GM12878 (cell line): ENCODE measurements around the gene PIGS. TPM values are rescaled to one million over a fixed set of nuclear protein-coding genes. Genes with fewer than 3 reads are reported as not detected.

Source experiments
- ATAC-seq: fragments of 200-7000 bp; cut with Tn5 transposase; 3 replicates; pipeline ENCODE4 v1.9.1; 2020; ENCODE audit warnings: mild to moderate bottlenecking, moderate library complexity
- BruUV-seq: library from RNA; stranded (reverse); fragments of 400-500 nt; replicated peaks from 2 replicates; lab custom pipeline; 2021; lab: Mats Ljungman, UMichigan
- CTCF ChIA-PET: fragments of 300-600 bp; sonication (Branson Sonifier 250); formaldehyde crosslinking; extraction: SDS; loops from one replicate; lab custom pipeline; 2021; ENCODE audit warnings: inconsistent platforms; lab: Yijun Ruan, JAX
- POLR2A ChIA-PET: fragments of 350-600 bp; formaldehyde crosslinking; extraction: SDS; loops from one replicate; lab custom pipeline; 2021; ENCODE audit warnings: inconsistent platforms; lab: Charles Lee
- RAD21 ChIA-PET: fragments of 300-600 bp; sonication (Branson Sonifier 250); formaldehyde crosslinking; loops from one replicate; lab custom pipeline; 2023; ENCODE audit warnings: antibody characterized with exemption; ENCODE audit not compliant: unreplicated experiment; lab: Charles Lee
- SMC1A ChIA-PET: fragments of 300-600 bp; sonication (Branson Sonifier 250); formaldehyde crosslinking; loops from one replicate; lab custom pipeline; 2023; ENCODE audit not compliant: unreplicated experiment, uncharacterized antibody; lab: Charles Lee
- DNase-seq: peaks from one replicate; pipeline ENCODE4 v3.0.0-alpha.2; 2011; ENCODE audit warnings: low read depth, low spot score
- FAIRE-seq: peaks from 3 replicates; lab custom pipeline; 2011; peaks lifted over from hg19 to GRCh38; lab: Jason Lieb, UNC
- H2AFZ ChIP-seq: 2 replicates; pipeline ENCODE4 v1.6.0; 2011; ENCODE audit warnings: low read depth, low read length, control low read depth; ENCODE audit not compliant: control insufficient read depth
- H3K27ac ChIP-seq: 2 replicates; pipeline ENCODE4 v1.5.1; 2011; ENCODE audit warnings: control low read depth; ENCODE audit not compliant: control insufficient read depth, insufficient read depth
- H3K27me3 ChIP-seq, 2 experiments: replicated peaks in 1 of 2; 2 replicates each; pipeline versions ENCODE4 v1.6.0 to v1.6.1; 2011; ENCODE audit warnings: low read length in 1 of 2; ENCODE audit not compliant: control insufficient read depth in 2 of 2, insufficient read depth in 2 of 2
- H3K36me3 ChIP-seq, 2 experiments: 2 replicates each; pipeline ENCODE4 v1.5.1; 2011; ENCODE audit warnings: low read length in 1 of 2; ENCODE audit not compliant: control insufficient read depth in 2 of 2, insufficient read depth in 2 of 2
- H3K4me1 ChIP-seq: 2 replicates; pipeline ENCODE4 v1.6.1; 2011; ENCODE audit warnings: mild to moderate bottlenecking, low read length, moderate library complexity, mixed read lengths; ENCODE audit not compliant: control insufficient read depth, insufficient read depth
- H3K4me2 ChIP-seq: 2 replicates; pipeline ENCODE4 v1.6.0; 2011; ENCODE audit warnings: control low read depth; ENCODE audit not compliant: control insufficient read depth, insufficient read depth
- H3K4me3 ChIP-seq: fragments of 200-600 bp; sonication (generic); 2 replicates; pipeline ENCODE4 v1.5.1; 2016
- H3K79me2 ChIP-seq: 2 replicates; pipeline ENCODE4 v1.6.0; 2011; ENCODE audit warnings: low read length; ENCODE audit not compliant: control insufficient read depth, insufficient read depth
- H3K9ac ChIP-seq: 2 replicates; pipeline ENCODE4 v1.8.0; 2011; ENCODE audit warnings: low read length, control low read depth, mixed read lengths; ENCODE audit not compliant: control insufficient read depth, insufficient read depth
- H3K9me3 ChIP-seq: replicated peaks from 3 replicates; pipeline ENCODE4 v1.5.1; 2011; ENCODE audit warnings: mild to moderate bottlenecking, low read length; ENCODE audit not compliant: control insufficient read depth, insufficient read depth
- H4K20me1 ChIP-seq: 2 replicates; pipeline ENCODE4 v1.6.0; 2011; ENCODE audit not compliant: control insufficient read depth, insufficient read depth
- BCL3 ChIP-seq: IDR thresholded peaks from 2 replicates; pipeline ENCODE4 v1.6.1; 2011; ENCODE audit warnings: borderline replicate concordance, low read depth, mild to moderate bottlenecking, moderate library complexity, low read length; ENCODE audit not compliant: insufficient read depth, poor library complexity, severe bottlenecking
- BMI1 ChIP-seq: fragments of 450-650 bp; IDR thresholded peaks from 2 replicates; pipeline ENCODE4 v1.6.1; 2016; ENCODE audit warnings: mild to moderate bottlenecking, moderate library complexity, borderline replicate concordance
- CBX5 ChIP-seq: sonication (generic); IDR thresholded peaks from 2 replicates; pipeline ENCODE4 v1.6.1; 2016; ENCODE audit warnings: low read depth, moderate library complexity, mild to moderate bottlenecking, inconsistent platforms
- EED ChIP-seq: sonication (generic); IDR thresholded peaks from 2 replicates; pipeline ENCODE4 v1.6.1; 2016; ENCODE audit warnings: antibody characterized with exemption, low read depth
- ETV6 ChIP-seq, 2 experiments: fragments of 450-650 bp in 1 of 2; IDR thresholded peaks in 1 of 2; conservative IDR thresholded peaks in 1 of 2; 2 replicates each; pipeline ENCODE4 v1.6.1; 2014; ENCODE audit warnings: antibody characterized with exemption in 1 of 2, borderline replicate concordance in 1 of 2, low read depth in 1 of 2, mild to moderate bottlenecking in 1 of 2, moderate library complexity in 1 of 2
- FOXM1 ChIP-seq: IDR thresholded peaks from 2 replicates; pipeline ENCODE4 v1.6.1; 2012; ENCODE audit warnings: low read depth, mild to moderate bottlenecking, inconsistent platforms, low read length, moderate library complexity
- MLLT1 ChIP-seq: fragments of 450-650 bp; IDR thresholded peaks from 2 replicates; pipeline ENCODE4 v1.6.1; 2016; ENCODE audit warnings: mild to moderate bottlenecking
- NFYB ChIP-seq: IDR thresholded peaks from 2 replicates; pipeline ENCODE4 v1.6.1; 2011; ENCODE audit warnings: low read depth, mild to moderate bottlenecking, low read length, improper control_type of control experiment, moderate library complexity; ENCODE audit not compliant: insufficient read depth
- NR2C2 ChIP-seq: IDR thresholded peaks from 2 replicates; pipeline ENCODE4 v1.6.1; 2011; ENCODE audit warnings: borderline replicate concordance, low read depth; ENCODE audit not compliant: control insufficient read depth, insufficient read length
- PAX5 ChIP-seq: IDR thresholded peaks from 2 replicates; pipeline ENCODE4 v1.6.1; 2011; ENCODE audit warnings: low read depth, low read length, borderline replicate concordance
- PBX3 ChIP-seq: IDR thresholded peaks from 2 replicates; pipeline ENCODE4 v1.6.1; 2011; ENCODE audit warnings: mild to moderate bottlenecking, low read depth, low read length, moderate library complexity; ENCODE audit not compliant: insufficient replicate concordance
- RUNX3 ChIP-seq: IDR thresholded peaks from 2 replicates; pipeline ENCODE4 v1.6.1; 2012; ENCODE audit warnings: low read length, inconsistent platforms
- SIN3A ChIP-seq: IDR thresholded peaks from 2 replicates; pipeline ENCODE4 v1.6.1; 2012; ENCODE audit warnings: low read depth, low read length, improper control_type of control experiment
- SRF ChIP-seq, 2 experiments: IDR thresholded peaks; 2 replicates each; pipeline ENCODE4 v1.6.1; 2011; ENCODE audit warnings: low read depth in 2 of 2, low read length in 2 of 2, mild to moderate bottlenecking in 1 of 2, moderate library complexity in 1 of 2
- TBL1XR1 ChIP-seq: IDR thresholded peaks from 2 replicates; pipeline ENCODE4 v1.6.1; 2012; ENCODE audit warnings: low read depth, low read length, improper control_type of control experiment
- WGBS: methylation state at CpG from one replicate; pipeline ENCODE4 v1.1.6; 2016; ENCODE audit warnings: low lambda C conversion rate; ENCODE audit not compliant: insufficient replicate concordance, insufficient coverage; ENCODE audit errors: missing lambda C conversion rate; 5-methylcytosine and 5-hydroxymethylcytosine counted together
- in situ Hi-C: fragments of 300-500 bp; cut with MboI; formaldehyde crosslinking; loops from 9 replicates; pipeline ENCODE4 v1.14.3; 2018; ENCODE audit warnings: mixed read lengths
- intact Hi-C: fragments of 100-400 bp; cut with micrococcal nuclease; formaldehyde crosslinking; loops from one replicate; pipeline ENCODE4 v1.14.2; 2022; ENCODE audit not compliant: unreplicated experiment
- polyA plus RNA-seq, 11 experiments: library from polyadenylated mRNA; depleted of rRNA in 4 of 11; unstranded in 6 of 11; stranded (reverse) in 5 of 11; fragments of >200 nt; fragmentation: Nextera tagmentation in 4 of 11; fragmentation: Illumina TruSeq in 1 of 11; extraction: Ambion mirVana in 4 of 11; extraction: Trizol in 1 of 11; gene quantifications; 1 replicate in 1 of 11; 2 replicates in 10 of 11; pipeline versions ENCODE4 v1.2.1 to v1.2.3, GENCODE V29; 2011 to 2016; ENCODE audit warnings: inconsistent platforms in 2 of 11, missing spikeins in 2 of 11, low read depth in 1 of 11
- total RNA-seq, 4 experiments: library from RNA; depleted of rRNA in 3 of 4; stranded (reverse); fragments of >200 nt in 3 of 4; fragmentation: Illumina TruSeq in 1 of 4; extraction: Trizol in 1 of 4; gene quantifications; 2 replicates each; pipeline versions ENCODE4 v1.2.1 to v1.2.3, GENCODE V29; 2013 to 2021

PIGS gene
- total and polyA plus RNA-seq, 10 of the 15 experiments (the other 5 are each of a cell fraction or from before 2014, with no cell fraction given): 27.5 to 73.7 (median 50.7) TPM

- H3K9ac ChIP-seq: no peak overlapping the region
- no peak for DNase-seq
- TF ChIP-seq BCL3: no peak
- no peak for TF ChIP-seq NR2C2
- TF ChIP-seq SIN3A: no peak
- no peak for TF ChIP-seq NFYB
- no peak for TF ChIP-seq MLLT1
- TF ChIP-seq PAX5: no peak
- no peak for TF ChIP-seq RUNX3
- no peak for TF ChIP-seq TBL1XR1
- TF ChIP-seq CBX5: no peak
- TF ChIP-seq BMI1: no peak
- TF ChIP-seq SRF (IDR thresholded peaks at IDR 0.05; ENCODE audit: low read depth in 2 of 2, low read length in 2 of 2): no peak
- no peak for TF ChIP-seq EED
- no peak for TF ChIP-seq ETV6 (conservative IDR thresholded peaks at IDR 0.05 in 1 of 2, IDR thresholded peaks at IDR 0.05 in 1 of 2; ENCODE audit: borderline replicate concordance in 1 of 2, low read depth in 1 of 2)
- TF ChIP-seq FOXM1: no peak
- TF ChIP-seq PBX3: no peak
These were observed 49.8 kb downstream of the PIGS start for GRCh38 chr17:28521311-28522085.

More at GRCh38 chr17:28521311-28522085, 49.8 kb downstream of the PIGS start:
- Histone ChIP-seq H3K27me3 (no peaks in the 10 kb centered on the region), H3K79me2 (no peaks in the 10 kb centered on the region), H3K9me3 (no peaks in the 10 kb centered on the region; the same call in 2 of the 3 replicates), H3K27ac (no peak overlapping the region), H3K4me2 (no peak overlapping the region), H3K4me1 (peaks cover 9% of the 10 kb centered on the region), H3K36me3 (no peaks in the 10 kb centered on the region), H3K4me3 (no peak overlapping the region), H2AFZ (no peak overlapping the region), H4K20me1 (no peaks in the 10 kb centered on the region)
- 54% methylated on average over 21 of the region's 21 CpGs for WGBS
- FAIRE-seq (no peak), ATAC-seq (no peak)
- ChIA-PET CTCF (interaction anchor here (1.6 kb wide), 1 partner anchor 29 kb away, joined by 3 read pairs; no protein-coding TSS in a partner anchor), SMC1A (interaction anchor here (1.5 kb wide), 1 partner anchor 26 kb away, joined by 5 read pairs; no protein-coding TSS in a partner anchor), POLR2A (no interaction called here), RAD21 (no interaction called here)
- intact Hi-C loops (no loop called here), in situ Hi-C loops (no loop called here)
- no TSS peak for BruUV-seq
